Tibial artery (tissue), 4 donors: ENCODE results near the gene RLF.

ENCODE experiments used
- DNase-seq, 2 donors: peaks; one replicate each; pipeline ENCODE4 v3.0.0-alpha.2; 2019
- H3K27ac ChIP-seq, 2 donors: fragments of 200-600 bp; sonication (generic) in 1 of 2; 1 replicate in 1 of 2; 2 replicates in 1 of 2; pipeline ENCODE4 v1.5.1; 2018 to 2019; ENCODE audit warnings: mild to moderate bottlenecking in 1 of 2
- H3K27me3 ChIP-seq, 2 donors: fragments of 200-600 bp; sonication (generic) in 1 of 2; one replicate each; pipeline versions ENCODE4 v1.5.1 to v1.6.0; 2016 to 2019
- H3K36me3 ChIP-seq, 3 donors: fragments of 200-600 bp; sonication (generic) in 2 of 3; one replicate each; pipeline ENCODE4 v1.5.1; 2016 to 2019; ENCODE audit warnings: mild to moderate bottlenecking in 2 of 3
- H3K4me1 ChIP-seq, 4 donors: fragments of 200-600 bp; sonication (generic) in 2 of 4; 1 replicate in 3 of 4; 2 replicates in 1 of 4; pipeline ENCODE4 v1.5.1; 2016 to 2019
- H3K4me3 ChIP-seq, 2 donors: fragments of 200-600 bp; sonication (generic) in 1 of 2; 1 replicate in 1 of 2; 2 replicates in 1 of 2; pipeline ENCODE4 v1.5.1; 2018 to 2019; ENCODE audit warnings: mild to moderate bottlenecking in 2 of 2
- H3K9me3 ChIP-seq, 3 donors: fragments of 200-600 bp; sonication (generic) in 1 of 3; one replicate each; pipeline ENCODE4 v1.5.1; 2016 to 2019
- intact Hi-C: fragments of 100-400 bp; cut with DNase I; formaldehyde crosslinking; loops from one replicate; pipeline ENCODE4 v1.15.0; 2023; ENCODE audit warnings: low total_unique reads
- TF ChIP-seq, protein P1 (sequence below), 2 experiments: fragments of 200-600 bp in 1 of 2; fragments of 450-650 bp in 1 of 2; IDR thresholded peaks; one replicate each; pipeline ENCODE4 v1.5.1; 2017 to 2019; ENCODE audit warnings: antibody characterized with exemption in 2 of 2, mild to moderate bottlenecking in 1 of 2, moderate library complexity in 1 of 2

RLF gene

DNA sequence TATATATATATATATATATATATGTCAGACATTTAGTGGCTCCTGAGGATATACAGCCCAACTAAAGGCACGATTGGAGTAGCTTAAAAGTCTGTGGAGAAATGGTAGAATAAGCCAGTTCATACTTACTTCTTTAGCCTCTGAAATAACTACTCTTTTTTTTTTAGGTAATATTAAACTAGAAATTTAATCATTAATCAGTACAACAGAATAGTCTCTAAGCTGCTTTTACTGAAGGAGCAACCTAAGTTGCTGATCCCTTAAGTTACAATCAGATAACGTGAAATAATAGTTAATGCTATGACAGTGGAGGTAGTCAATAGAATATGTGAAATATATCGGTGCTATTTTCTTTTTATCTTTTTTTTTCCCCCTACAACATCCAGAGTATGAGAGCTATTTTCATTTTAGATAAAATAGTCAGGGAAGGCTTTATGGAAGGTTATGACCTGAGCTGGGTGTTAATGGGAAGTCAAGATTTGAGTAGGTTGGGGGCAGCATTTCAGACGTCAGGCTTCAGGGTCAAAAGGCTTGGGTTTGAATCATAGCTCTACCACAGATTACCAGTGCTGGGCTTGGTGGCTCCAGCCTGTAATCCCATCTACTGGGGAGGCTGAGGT is 112.5 kb downstream of the RLF start:
- Histone ChIP-seq H3K36me3 (peaks cover 44 to 74% (median 60%) of the 10 kb centered on the region in 3 donors), H3K4me1 (peaks cover 0 to 5% (median under 1%) of the 10 kb centered on the region in 4 donors), H3K27me3 (no peaks in the 10 kb centered on the region), H3K4me3 (no peak overlapping the region), H3K27ac (no peak overlapping the region), H3K9me3 (no peaks in the 10 kb centered on the region)
- TF ChIP-seq, protein P1, sequence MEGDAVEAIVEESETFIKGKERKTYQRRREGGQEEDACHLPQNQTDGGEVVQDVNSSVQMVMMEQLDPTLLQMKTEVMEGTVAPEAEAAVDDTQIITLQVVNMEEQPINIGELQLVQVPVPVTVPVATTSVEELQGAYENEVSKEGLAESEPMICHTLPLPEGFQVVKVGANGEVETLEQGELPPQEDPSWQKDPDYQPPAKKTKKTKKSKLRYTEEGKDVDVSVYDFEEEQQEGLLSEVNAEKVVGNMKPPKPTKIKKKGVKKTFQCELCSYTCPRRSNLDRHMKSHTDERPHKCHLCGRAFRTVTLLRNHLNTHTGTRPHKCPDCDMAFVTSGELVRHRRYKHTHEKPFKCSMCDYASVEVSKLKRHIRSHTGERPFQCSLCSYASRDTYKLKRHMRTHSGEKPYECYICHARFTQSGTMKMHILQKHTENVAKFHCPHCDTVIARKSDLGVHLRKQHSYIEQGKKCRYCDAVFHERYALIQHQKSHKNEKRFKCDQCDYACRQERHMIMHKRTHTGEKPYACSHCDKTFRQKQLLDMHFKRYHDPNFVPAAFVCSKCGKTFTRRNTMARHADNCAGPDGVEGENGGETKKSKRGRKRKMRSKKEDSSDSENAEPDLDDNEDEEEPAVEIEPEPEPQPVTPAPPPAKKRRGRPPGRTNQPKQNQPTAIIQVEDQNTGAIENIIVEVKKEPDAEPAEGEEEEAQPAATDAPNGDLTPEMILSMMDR (IDR thresholded peaks at IDR 0.05) = no peak
- intact Hi-C loops = no loop called here
- DNase-seq = no peak

DNA sequence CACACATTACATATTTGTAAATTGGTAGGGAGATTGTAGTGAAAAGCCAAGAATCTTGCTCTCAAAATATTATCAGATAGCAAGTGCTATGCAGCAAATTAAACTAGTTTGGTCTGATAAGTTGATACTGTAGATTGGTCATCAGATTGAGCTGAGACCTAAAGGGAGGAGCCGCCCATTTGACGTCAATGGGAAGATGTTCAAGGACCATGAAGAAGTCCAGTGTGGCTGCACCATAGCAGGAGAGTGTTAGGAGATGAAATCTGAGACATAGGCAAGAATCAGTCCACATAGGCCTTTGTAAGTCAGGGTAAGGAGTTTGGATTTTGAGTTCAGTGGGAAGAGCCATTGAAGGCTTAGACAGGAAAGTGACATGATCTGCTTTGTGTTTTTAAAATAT is 113.1 kb downstream of the RLF start:
- TF ChIP-seq, protein P1 (IDR thresholded peaks at IDR 0.05) = no peak
- H3K4me3 ChIP-seq = no peak overlapping the region
- H3K4me1 ChIP-seq = no peaks in the 10 kb centered on the region
- intact Hi-C loops = no loop called here
- H3K27me3 ChIP-seq = no peaks in the 10 kb centered on the region
- no peak for DNase-seq
- no peaks in the 10 kb centered on the region for H3K9me3 ChIP-seq
- H3K36me3 ChIP-seq = peaks cover 40 to 74% (median 63%) of the 10 kb centered on the region in 3 donors
- no peak overlapping the region for H3K27ac ChIP-seq

DNA sequence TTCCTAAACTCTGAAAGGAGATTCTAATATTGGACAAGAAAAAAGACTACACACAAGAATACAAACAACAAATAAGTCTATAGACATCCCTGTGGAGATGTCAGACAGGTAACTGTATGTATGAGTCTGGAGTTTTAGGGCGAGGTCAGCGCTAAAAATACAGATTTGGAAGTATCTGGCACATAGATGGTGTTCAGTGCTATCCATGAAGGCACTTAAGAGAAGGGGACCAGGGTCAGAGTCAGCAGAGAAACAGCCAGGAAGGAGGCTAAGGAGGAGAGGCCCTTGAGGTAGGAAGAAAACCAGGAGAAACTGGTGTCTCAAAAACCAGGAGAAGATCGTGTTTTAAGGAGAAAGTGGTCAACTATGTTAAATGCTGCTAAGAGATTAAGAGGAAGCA is 114.9 kb downstream of the RLF start:
- intact Hi-C loops = no loop called here
- H3K36me3 ChIP-seq = peaks cover 32 to 69% (median 58%) of the 10 kb centered on the region in 3 donors
- H3K4me3 ChIP-seq = no peak overlapping the region
- H3K9me3 ChIP-seq = no peaks in the 10 kb centered on the region
- TF ChIP-seq, protein P1 (IDR thresholded peaks at IDR 0.05) = no peak
- H3K27me3 ChIP-seq = no peaks in the 10 kb centered on the region
- no peaks in the 10 kb centered on the region for H3K4me1 ChIP-seq
- no peak overlapping the region for H3K27ac ChIP-seq
- DNase-seq = no peak

DNA sequence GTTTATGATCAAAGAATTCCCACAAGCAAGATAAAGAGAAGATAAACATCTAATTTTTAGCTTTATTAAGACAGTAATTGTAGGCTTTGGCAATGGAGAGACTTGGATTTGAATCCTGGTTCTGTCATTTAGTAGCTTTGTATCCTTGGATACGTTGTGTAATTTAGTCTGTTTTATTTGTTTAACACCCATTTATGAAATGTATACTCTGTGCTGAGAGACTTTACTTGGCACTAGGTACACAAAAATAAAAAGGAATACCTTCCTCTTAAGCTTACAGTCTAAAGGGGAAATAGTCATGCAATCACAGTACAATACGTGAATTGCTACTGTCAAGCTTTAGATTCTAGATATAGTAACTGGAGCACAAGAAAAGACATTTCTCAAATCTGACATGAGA is 120.7 kb downstream of the RLF start:
- TF ChIP-seq, protein P1 (IDR thresholded peaks at IDR 0.05) = no peak
- no peaks in the 10 kb centered on the region for H3K9me3 ChIP-seq
- DNase-seq = no peak
- peaks cover 19 to 65% (median 56%) of the 10 kb centered on the region in 3 donors for H3K36me3 ChIP-seq
- no peaks in the 10 kb centered on the region for H3K4me1 ChIP-seq
- no peak overlapping the region for H3K27ac ChIP-seq
- intact Hi-C loops = no loop called here
- no peak overlapping the region for H3K4me3 ChIP-seq
- H3K27me3 ChIP-seq = no peaks in the 10 kb centered on the region
